Measurements from ENCODE around the gene LYZ.

The LYZ gene

DNA sequence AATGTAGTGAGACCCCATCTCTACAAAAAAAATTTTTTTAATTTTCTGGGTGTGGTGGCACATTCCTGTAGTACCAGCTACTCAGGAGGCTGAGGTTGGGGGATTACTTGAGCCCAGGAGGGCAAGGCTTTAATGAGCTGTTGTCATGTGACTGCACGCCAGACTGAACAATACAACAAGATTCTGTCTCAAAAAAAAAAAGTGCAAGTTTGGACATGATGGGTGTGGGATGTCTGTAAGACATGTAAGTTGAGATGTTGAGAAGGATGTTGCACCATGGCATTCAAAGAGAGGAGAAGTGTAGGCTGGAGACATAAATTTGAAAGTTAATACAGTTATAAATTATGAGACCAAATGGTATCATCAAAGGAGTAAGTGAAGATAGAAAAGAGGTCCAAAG, 34.9 kb downstream of the LYZ start:
- Histone ChIP-seq H3K23ac (ENCODE audit: low read length) (no peak overlapping the region), H3K79me1 (ENCODE audit: low read length) (no peaks in the 10 kb centered on the region), H3K56ac (ENCODE audit: low read length) (no peak overlapping the region), H3K18ac (ENCODE audit: low read length) (no peak overlapping the region), H3K4ac (ENCODE audit: low read depth, low read length) (no peak overlapping the region), H3K9ac (ENCODE audit: low read length) (no peak overlapping the region), H4K8ac (ENCODE audit: low read depth, low read length) (no peak overlapping the region), H3K27me3 (ENCODE audit: insufficient read depth, low read length, poor library complexity) (no peaks in the 10 kb centered on the region), H2BK5ac (ENCODE audit: low read length) (no peak overlapping the region), H2AK5ac (ENCODE audit: low read length) (no peak overlapping the region), H3K36me3 (ENCODE audit: control insufficient read depth, insufficient read depth, low read length) (no peaks in the 10 kb centered on the region), H2BK15ac (replicated peaks; ENCODE audit: low read depth) (no peak overlapping the region), H4K5ac (ENCODE audit: low read length) (no peak overlapping the region), H3K4me2 (ENCODE audit: low read length) (no peak overlapping the region), H3K4me3 (ENCODE audit: low read length) (no peak overlapping the region), H3K4me1 (ENCODE audit: control insufficient read depth, low read depth, low read length) (no peaks in the 10 kb centered on the region), H3K27ac (ENCODE audit: low read depth, low read length) (no peak overlapping the region), H3K79me2 (ENCODE audit: control insufficient read depth, insufficient read depth, low read length) (no peaks in the 10 kb centered on the region), H2BK120ac (ENCODE audit: low read depth, low read length) (no peak overlapping the region)
- no CpG with 5 or more reads among the region's 1 CpG for WGBS (ENCODE audit: extremely low coverage, insufficient coverage, low lambda C conversion rate)
- no peak for DNase-seq

DNA sequence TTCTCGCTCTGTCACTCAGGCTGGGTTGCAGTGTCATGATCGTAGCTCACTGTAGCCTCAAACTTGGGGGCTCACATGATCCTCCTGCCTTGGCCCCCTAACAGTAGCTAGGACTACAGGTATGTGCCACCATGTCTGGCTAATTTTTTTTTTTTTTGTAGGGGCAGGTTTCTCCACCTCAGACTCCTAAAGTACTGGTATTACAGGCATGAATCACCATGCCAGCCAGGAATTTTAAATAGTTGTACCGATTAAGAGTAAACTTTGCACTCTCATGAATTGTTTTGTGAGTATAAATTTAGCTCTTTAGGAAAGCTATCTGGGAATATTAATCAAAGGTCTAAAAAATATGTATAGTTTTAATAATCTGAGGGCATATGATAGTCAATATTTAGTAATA, 36.9 kb downstream of the LYZ start:
- no peak for DNase-seq
- Histone ChIP-seq H3K27ac (ENCODE audit: low read depth, low read length) (no peak overlapping the region), H3K4me2 (ENCODE audit: low read length) (no peak overlapping the region), H4K5ac (ENCODE audit: low read length) (no peak overlapping the region), H2AK5ac (ENCODE audit: low read length) (no peak overlapping the region), H3K79me2 (ENCODE audit: control insufficient read depth, insufficient read depth, low read length) (no peaks in the 10 kb centered on the region), H3K18ac (ENCODE audit: low read length) (no peak overlapping the region), H3K4ac (ENCODE audit: low read depth, low read length) (no peak overlapping the region), H4K8ac (ENCODE audit: low read depth, low read length) (no peak overlapping the region), H2BK5ac (ENCODE audit: low read length) (no peak overlapping the region), H3K4me1 (ENCODE audit: control insufficient read depth, low read depth, low read length) (no peaks in the 10 kb centered on the region), H3K56ac (ENCODE audit: low read length) (no peak overlapping the region), H3K36me3 (ENCODE audit: control insufficient read depth, insufficient read depth, low read length) (no peaks in the 10 kb centered on the region), H3K9ac (ENCODE audit: low read length) (no peak overlapping the region), H2BK15ac (replicated peaks; ENCODE audit: low read depth) (no peak overlapping the region), H3K79me1 (ENCODE audit: low read length) (no peaks in the 10 kb centered on the region), H3K4me3 (ENCODE audit: low read length) (no peak overlapping the region), H3K27me3 (ENCODE audit: insufficient read depth, low read length, poor library complexity) (no peaks in the 10 kb centered on the region), H3K23ac (ENCODE audit: low read length) (no peak overlapping the region), H2BK120ac (ENCODE audit: low read depth, low read length) (no peak overlapping the region)
- WGBS (ENCODE audit: extremely low coverage, insufficient coverage, low lambda C conversion rate) = no CpG with 5 or more reads among the region's 3 CpGs

DNA sequence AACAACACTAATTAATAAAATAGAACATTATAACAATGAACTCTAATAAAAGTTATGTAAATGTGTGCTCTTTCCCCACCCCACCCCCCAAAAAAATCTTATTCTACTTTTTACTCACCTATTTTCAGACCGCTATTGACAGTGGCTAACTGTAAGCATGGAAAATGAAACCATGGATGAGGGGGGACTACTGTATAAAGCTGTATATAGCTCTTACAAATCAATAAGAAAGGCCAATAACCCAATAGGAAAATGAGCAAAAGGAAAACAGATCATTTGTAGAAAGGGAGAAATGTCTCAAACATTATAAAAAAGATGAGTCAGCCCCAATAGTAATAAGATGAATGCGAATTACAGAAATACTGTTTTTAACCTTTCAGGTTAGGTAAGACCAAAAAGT, 38.7 kb downstream of the LYZ start:
- no peak overlapping the region for H4K5ac ChIP-seq (ENCODE audit: low read length)
- no peak overlapping the region for H3K9ac ChIP-seq (ENCODE audit: low read length)
- no peak overlapping the region for H3K56ac ChIP-seq (ENCODE audit: low read length)
- H3K27ac ChIP-seq (ENCODE audit: low read depth, low read length) = no peak overlapping the region
- H3K4me3 ChIP-seq (ENCODE audit: low read length) = no peak overlapping the region
- no peak overlapping the region for H2BK15ac ChIP-seq (replicated peaks; ENCODE audit: low read depth)
- H3K4me2 ChIP-seq (ENCODE audit: low read length) = no peak overlapping the region
- H3K23ac ChIP-seq (ENCODE audit: low read length) = no peak overlapping the region
- no peak overlapping the region for H2BK120ac ChIP-seq (ENCODE audit: low read depth, low read length)
- H3K27me3 ChIP-seq (ENCODE audit: insufficient read depth, low read length, poor library complexity) = no peaks in the 10 kb centered on the region
- no peak for DNase-seq
- no peak overlapping the region for H4K8ac ChIP-seq (ENCODE audit: low read depth, low read length)
- H2AK5ac ChIP-seq (ENCODE audit: low read length) = no peak overlapping the region
- H3K18ac ChIP-seq (ENCODE audit: low read length) = no peak overlapping the region
- no peaks in the 10 kb centered on the region for H3K4me1 ChIP-seq (ENCODE audit: control insufficient read depth, low read depth, low read length)
- H3K79me1 ChIP-seq (ENCODE audit: low read length) = no peaks in the 10 kb centered on the region
- no CpG with 5 or more reads among the region's 2 CpGs for WGBS (ENCODE audit: extremely low coverage, insufficient coverage, low lambda C conversion rate)
- no peak overlapping the region for H2BK5ac ChIP-seq (ENCODE audit: low read length)
- H3K4ac ChIP-seq (ENCODE audit: low read depth, low read length) = no peak overlapping the region
- no peaks in the 10 kb centered on the region for H3K79me2 ChIP-seq (ENCODE audit: control insufficient read depth, insufficient read depth, low read length)
- H3K36me3 ChIP-seq (ENCODE audit: control insufficient read depth, insufficient read depth, low read length) = no peaks in the 10 kb centered on the region

DNA sequence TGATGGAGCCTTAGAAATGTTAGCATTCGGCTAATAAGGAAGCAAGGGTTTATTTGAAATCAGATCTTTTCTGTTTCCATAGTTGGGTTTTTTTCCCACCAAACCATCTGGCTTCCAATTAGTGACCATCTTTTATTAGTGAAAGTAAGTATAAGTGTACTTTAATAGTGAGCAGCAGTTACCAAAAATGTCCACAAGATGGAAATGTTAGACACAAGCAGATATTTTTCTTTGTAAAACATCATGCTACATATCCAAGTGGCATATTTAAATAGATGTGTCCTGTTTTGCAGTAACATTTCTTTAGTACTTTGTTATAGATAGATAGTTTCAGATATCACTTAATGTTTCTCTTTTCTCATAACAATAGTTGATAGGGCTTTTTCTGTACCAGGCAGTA, 40.2 kb downstream of the LYZ start:
- no peak overlapping the region for H3K27ac ChIP-seq (ENCODE audit: low read depth, low read length)
- H3K79me2 ChIP-seq (ENCODE audit: control insufficient read depth, insufficient read depth, low read length) = no peaks in the 10 kb centered on the region
- no peak overlapping the region for H4K5ac ChIP-seq (ENCODE audit: low read length)
- no peak overlapping the region for H3K9ac ChIP-seq (ENCODE audit: low read length)
- no peak overlapping the region for H3K4me2 ChIP-seq (ENCODE audit: low read length)
- no peak overlapping the region for H2BK120ac ChIP-seq (ENCODE audit: low read depth, low read length)
- H3K56ac ChIP-seq (ENCODE audit: low read length) = no peak overlapping the region
- no peak overlapping the region for H3K23ac ChIP-seq (ENCODE audit: low read length)
- H2BK15ac ChIP-seq (replicated peaks; ENCODE audit: low read depth) = no peak overlapping the region
- H2AK5ac ChIP-seq (ENCODE audit: low read length) = no peak overlapping the region
- H3K18ac ChIP-seq (ENCODE audit: low read length) = no peak overlapping the region
- no peaks in the 10 kb centered on the region for H3K36me3 ChIP-seq (ENCODE audit: control insufficient read depth, insufficient read depth, low read length)
- H4K8ac ChIP-seq (ENCODE audit: low read depth, low read length) = no peak overlapping the region
- H3K4ac ChIP-seq (ENCODE audit: low read depth, low read length) = no peak overlapping the region
- DNase-seq = no peak
- WGBS (ENCODE audit: extremely low coverage, insufficient coverage, low lambda C conversion rate) = no CpG with 5 or more reads among the region's 1 CpG
- no peak overlapping the region for H3K4me3 ChIP-seq (ENCODE audit: low read length)
- H3K27me3 ChIP-seq (ENCODE audit: insufficient read depth, low read length, poor library complexity) = no peaks in the 10 kb centered on the region
- H3K4me1 ChIP-seq (ENCODE audit: control insufficient read depth, low read depth, low read length) = no peaks in the 10 kb centered on the region
- H2BK5ac ChIP-seq (ENCODE audit: low read length) = no peak overlapping the region
- no peaks in the 10 kb centered on the region for H3K79me1 ChIP-seq (ENCODE audit: low read length)

DNA sequence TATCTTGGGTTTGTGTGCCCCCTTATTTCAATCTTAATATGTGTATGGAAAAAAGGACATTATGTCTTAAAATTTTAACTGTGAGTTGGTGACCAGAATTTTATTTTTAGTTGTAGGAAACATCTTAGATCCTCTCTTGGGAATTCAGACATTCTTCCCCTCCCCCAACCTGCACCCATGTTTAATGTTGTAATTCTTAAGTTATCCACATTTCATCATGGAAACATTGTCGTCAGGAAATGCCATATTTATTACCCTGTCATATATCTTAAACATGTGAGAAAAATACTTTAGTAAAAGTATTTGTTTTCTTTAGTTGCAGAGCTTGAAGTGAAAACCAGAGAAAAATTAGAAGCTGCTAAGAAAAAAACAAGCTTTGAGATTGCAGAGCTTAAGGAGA, 41.6 kb downstream of the LYZ start:
- Histone ChIP-seq H3K79me2 (ENCODE audit: control insufficient read depth, insufficient read depth, low read length) (no peaks in the 10 kb centered on the region), H3K36me3 (ENCODE audit: control insufficient read depth, insufficient read depth, low read length) (no peaks in the 10 kb centered on the region), H3K56ac (ENCODE audit: low read length) (no peak overlapping the region), H3K4me3 (ENCODE audit: low read length) (no peak overlapping the region), H2BK5ac (ENCODE audit: low read length) (no peak overlapping the region), H3K18ac (ENCODE audit: low read length) (no peak overlapping the region), H3K9ac (ENCODE audit: low read length) (no peak overlapping the region), H2BK15ac (replicated peaks; ENCODE audit: low read depth) (no peak overlapping the region), H3K4me1 (ENCODE audit: control insufficient read depth, low read depth, low read length) (no peaks in the 10 kb centered on the region), H4K5ac (ENCODE audit: low read length) (no peak overlapping the region), H3K4me2 (ENCODE audit: low read length) (no peak overlapping the region), H3K23ac (ENCODE audit: low read length) (no peak overlapping the region), H4K8ac (ENCODE audit: low read depth, low read length) (no peak overlapping the region), H3K4ac (ENCODE audit: low read depth, low read length) (no peak overlapping the region), H3K27ac (ENCODE audit: low read depth, low read length) (no peak overlapping the region), H2BK120ac (ENCODE audit: low read depth, low read length) (no peak overlapping the region), H2AK5ac (ENCODE audit: low read length) (no peak overlapping the region), H3K27me3 (ENCODE audit: insufficient read depth, low read length, poor library complexity) (no peaks in the 10 kb centered on the region), H3K79me1 (ENCODE audit: low read length) (no peaks in the 10 kb centered on the region)
- WGBS (ENCODE audit: extremely low coverage, insufficient coverage, low lambda C conversion rate) = no CpG with 5 or more reads among the region's 1 CpG
- DNase-seq = no peak

DNA sequence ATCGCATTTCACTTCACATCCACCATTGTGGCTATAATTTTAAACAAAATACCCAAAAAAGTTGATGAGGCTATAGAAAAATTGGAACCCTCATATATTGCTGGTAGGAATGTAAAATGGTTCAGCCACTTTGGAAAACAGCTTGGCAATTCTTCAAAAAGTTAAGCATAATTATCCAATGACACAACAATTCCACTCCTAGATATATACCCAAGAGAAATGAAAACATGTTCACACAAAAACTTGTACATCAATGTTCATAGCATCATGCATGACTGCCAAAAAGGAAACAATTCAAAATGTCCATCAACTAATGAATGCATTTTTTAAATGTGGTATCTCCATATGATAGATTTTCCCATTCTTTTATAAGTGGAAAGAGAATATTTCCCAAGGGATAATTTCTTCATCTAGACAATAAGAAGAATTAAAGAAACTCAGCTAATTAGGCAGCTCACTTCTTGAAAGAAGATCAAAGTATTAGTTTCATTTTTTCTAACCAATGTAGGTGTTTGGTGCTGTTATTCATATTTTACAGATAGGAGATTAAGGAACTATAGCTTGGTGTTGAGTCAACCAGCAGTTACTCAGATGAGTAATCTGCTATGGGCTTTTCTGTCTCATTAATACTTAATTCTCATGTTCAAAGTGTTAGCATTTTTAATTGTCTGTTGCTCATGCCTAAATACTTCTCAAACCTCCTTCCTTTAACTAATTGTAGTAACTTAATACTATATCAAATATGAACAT, 44.2 kb downstream of the LYZ start:
- Histone ChIP-seq H4K8ac (ENCODE audit: low read depth, low read length) (no peak overlapping the region), H2AK5ac (ENCODE audit: low read length) (no peak overlapping the region), H3K56ac (ENCODE audit: low read length) (no peak overlapping the region), H3K23ac (ENCODE audit: low read length) (no peak overlapping the region), H4K5ac (ENCODE audit: low read length) (no peak overlapping the region), H3K79me2 (ENCODE audit: control insufficient read depth, insufficient read depth, low read length) (no peaks in the 10 kb centered on the region), H2BK5ac (ENCODE audit: low read length) (no peak overlapping the region), H2BK15ac (replicated peaks; ENCODE audit: low read depth) (no peak overlapping the region), H3K18ac (ENCODE audit: low read length) (no peak overlapping the region), H3K27ac (ENCODE audit: low read depth, low read length) (no peak overlapping the region), H3K4me3 (ENCODE audit: low read length) (no peak overlapping the region), H3K4me1 (ENCODE audit: control insufficient read depth, low read depth, low read length) (no peaks in the 10 kb centered on the region), H3K4me2 (ENCODE audit: low read length) (no peak overlapping the region), H3K9ac (ENCODE audit: low read length) (no peak overlapping the region), H3K36me3 (ENCODE audit: control insufficient read depth, insufficient read depth, low read length) (no peaks in the 10 kb centered on the region), H3K79me1 (ENCODE audit: low read length) (no peaks in the 10 kb centered on the region), H2BK120ac (ENCODE audit: low read depth, low read length) (no peak overlapping the region), H3K4ac (ENCODE audit: low read depth, low read length) (no peak overlapping the region), H3K27me3 (ENCODE audit: insufficient read depth, low read length, poor library complexity) (no peaks in the 10 kb centered on the region)
- no CpG with 5 or more reads among the region's 1 CpG for WGBS (ENCODE audit: extremely low coverage, insufficient coverage, low lambda C conversion rate)
- no peak for DNase-seq

Measured in mesendoderm (in vitro differentiated cells).